Stomach (tissue), 19 donors: ENCODE results near the gene NOS3. TPM values are rescaled to one million over a fixed set of nuclear protein-coding genes. Genes with fewer than 3 reads are reported as not detected.
A peak's percentile ranks its signal among the peaks of the same experiment; 100 is the strongest.

Source experiments
- DNase-seq, 2 donors: peaks; one replicate each; pipeline versions ENCODE4 v3.0.0 to v3.0.0-alpha.2; 2013 to 2019
- H3K27ac ChIP-seq, 5 donors: fragments of 200-600 bp in 4 of 5; sonication (generic) in 4 of 5; one replicate each; pipeline ENCODE4 v1.5.1; 2013 to 2019; ENCODE audit warnings: mild to moderate bottlenecking in 1 of 5, moderate library complexity in 1 of 5
- H3K27me3 ChIP-seq, 3 donors: fragments of 200-600 bp; sonication (generic); one replicate each; pipeline ENCODE4 v1.5.1; 2017 to 2019; ENCODE audit warnings: mixed run types in 1 of 3
- H3K36me3 ChIP-seq, 4 donors: fragments of 200-600 bp; sonication (generic); 1 replicate in 3 of 4; 2 replicates in 1 of 4; pipeline ENCODE4 v1.5.1; 2016 to 2019
- H3K4me1 ChIP-seq, 4 donors: fragments of 200-600 bp; sonication (generic); one replicate each; pipeline ENCODE4 v1.5.1; 2016 to 2019
- H3K4me3 ChIP-seq, 4 donors: fragments of 200-600 bp; sonication (generic) in 3 of 4; one replicate each; pipeline ENCODE4 v1.5.1; 2016 to 2019; ENCODE audit warnings: mild to moderate bottlenecking in 1 of 4
- H3K9me3 ChIP-seq, 4 donors: fragments of 200-600 bp; sonication (generic); one replicate each; pipeline ENCODE4 v1.5.1; 2016 to 2019
- CTCF ChIP-seq, 7 experiments: fragments of 450-650 bp in 4 of 7; fragments of 200-600 bp in 3 of 7; sonication (generic) in 3 of 7; IDR thresholded peaks; one replicate each; pipeline ENCODE4 v1.5.1; 2016 to 2019; ENCODE audit warnings: antibody characterized with exemption in 7 of 7, control low read depth in 2 of 7, mild to moderate bottlenecking in 1 of 7
- EP300 ChIP-seq: sonication (generic); formaldehyde crosslinking; IDR thresholded peaks from one replicate; pipeline ENCODE4 v1.6.1; 2017; ENCODE audit warnings: antibody characterized with exemption
- POLR2A ChIP-seq, 4 donors: fragments of 450-650 bp; IDR thresholded peaks; one replicate each; pipeline ENCODE4 v1.6.1; 2016; ENCODE audit warnings: antibody characterized with exemption in 4 of 4, control low read depth in 2 of 4, mild to moderate bottlenecking in 1 of 4, moderate library complexity in 1 of 4
- POLR2AphosphoS5 ChIP-seq, 3 donors: sonication (generic); formaldehyde crosslinking; IDR thresholded peaks; one replicate each; pipeline ENCODE4 v1.6.1; 2016; ENCODE audit warnings: antibody characterized with exemption in 3 of 3
- WGBS, 5 donors: extraction: QIAGEN DNeasy Blood & Tissue Kit in 3 of 5; methylation state at CpG; one replicate each; pipeline versions ENCODE4 v1.1.5 to v1.1.7; 2013 to 2018; 5-methylcytosine and 5-hydroxymethylcytosine counted together
- intact Hi-C: fragments of 100-400 bp; cut with DNase I; formaldehyde crosslinking; loops from one replicate; pipeline ENCODE4 v1.15.1; 2023; ENCODE audit warnings: low total_unique reads
- long read RNA-seq, 10 donors: transcript quantifications; one replicate each; lab custom pipeline, GENCODE V29; 2026
- polyA plus RNA-seq, 3 donors: library from polyadenylated mRNA; stranded (reverse); fragments of 200-250 nt; gene quantifications; one replicate each; pipeline ENCODE4 v1.2.3, GENCODE V29; 2013
- total RNA-seq, 5 donors: library from RNA; depleted of rRNA; stranded (reverse); fragments of >200 nt; gene quantifications; one replicate each; pipeline versions ENCODE4 v1.1.0 to v1.2.3, GENCODE V29; 2014 to 2016
- donor health status: healthy with polysubstance abuse.
- donor health status: Bipolar disorder and iron deficiency.
- donor health status: healthy.

NOS3 gene
- total RNA-seq = 10 to 100 TPM in 3 of 5 donors, 1 to 10 TPM in 2; 6.2 to 45.1 (median 27.7) TPM
- polyA plus RNA-seq = 1 to 10 TPM; 2.5 to 5.3 (median 4.4) TPM
- long read RNA-seq, donor 1 = 0 reads
- long read RNA-seq, donor 2, partial matches to known transcripts = 0 of 1 reads
- long read RNA-seq, donor 2, other reads (novel, unspliced or antisense) = 0 of 1 reads
- long read RNA-seq, donor 3 = 0 reads
- long read RNA-seq, donor 4 = 0 reads
- long read RNA-seq, donor 5, partial matches to known transcripts = 0 of 2 reads
- long read RNA-seq, donor 5, other reads (novel, unspliced or antisense) = 0 of 2 reads
- long read RNA-seq, donor 6, partial matches to known transcripts = 0 of 2 reads
- long read RNA-seq, donor 6, other reads (novel, unspliced or antisense) = 0 of 2 reads
- long read RNA-seq, donor 7 = 0 reads
- long read RNA-seq, donor 8 = 0 reads
- long read RNA-seq, donor 9, partial matches to known transcripts = 0 of 1 reads
- long read RNA-seq, donor 9, other reads (novel, unspliced or antisense) = 0 of 1 reads
- long read RNA-seq, donor 10 = 0 reads

- Histone ChIP-seq H3K36me3 (no peaks in the 10 kb centered on the region), H3K4me3 (no peak within 1 kb of the TSS), H3K27ac (peak within 1 kb of the TSS in 2 of 5 donors; percentile 53 to 66), H3K9me3 (peaks cover 7 to 21% (median 14%) of the 10 kb centered on the region in 4 donors), H3K27me3 (peaks cover 0 to 29% (median 13%) of the 10 kb centered on the region in 3 donors), H3K4me1 (peaks cover 4 to 31% (median 21%) of the 10 kb centered on the region in 4 donors)
- DNase-seq = no peak
- no peak for TF ChIP-seq POLR2AphosphoS5 (IDR thresholded peaks at IDR 0.05)
- TF ChIP-seq CTCF (IDR thresholded peaks at IDR 0.05) = no peak
- TF ChIP-seq POLR2A (IDR thresholded peaks at IDR 0.05) = no peak
- 76 to 85% (median 82%) methylated on average over 12 of the region's 12 CpGs for WGBS, 5 donors
- intact Hi-C loops = no loop called here
Observed at GRCh38 chr7:150990416-150991186, at the start of gene NOS3. NOS3 (plus strand) TSS chr7:150991017; CDS start chr7:150993804, 2,787 bp downstream.

GRCh38 chr7:150941351-150942000 lies 49.3 kb upstream of the NOS3 start:
- intact Hi-C loops = no loop called here
- Histone ChIP-seq H3K4me3 (no peak overlapping the region), H3K27me3 (peaks cover 0 to 23% (median under 1%) of the 10 kb centered on the region in 3 donors), H3K4me1 (peaks cover 0 to 52% (median 31%) of the 10 kb centered on the region in 4 donors), H3K27ac (no peak overlapping the region), H3K36me3 (peaks cover 0 to 4% (median 0%) of the 10 kb centered on the region in 4 donors), H3K9me3 (no peaks in the 10 kb centered on the region)
- no peak for TF ChIP-seq POLR2AphosphoS5 (IDR thresholded peaks at IDR 0.05)
- TF ChIP-seq POLR2A (IDR thresholded peaks at IDR 0.05) = no peak
- TF ChIP-seq CTCF (IDR thresholded peaks at IDR 0.05) = no peak
- no peak for TF ChIP-seq EP300
- 86 to 92% (median 87%) methylated on average over 13 to 15 of the region's 15 CpGs for WGBS, 5 donors
- DNase-seq = no peak

GRCh38 chr7:150942001-150942590 lies 48.7 kb upstream of the NOS3 start:
- H3K4me3 ChIP-seq = no peak overlapping the region
- peak in 1 of 2 donors; percentile 59 for DNase-seq
- 10 to 35% (median 31%) methylated on average over 5 to 14 of the region's 14 CpGs for WGBS, 5 donors
- no peak for TF ChIP-seq POLR2AphosphoS5 (IDR thresholded peaks at IDR 0.05)
- no peak for TF ChIP-seq POLR2A (IDR thresholded peaks at IDR 0.05)
- no peak for TF ChIP-seq EP300
- TF ChIP-seq CTCF (IDR thresholded peaks at IDR 0.05) = no peak
- peak overlapping the region in 1 of 5 donors; percentile 0 for H3K27ac ChIP-seq
- peaks cover 0 to 4% (median 0%) of the 10 kb centered on the region in 4 donors for H3K36me3 ChIP-seq
- peaks cover 0 to 29% (median 7%) of the 10 kb centered on the region in 3 donors for H3K27me3 ChIP-seq
- peaks cover 0 to 58% (median 34%) of the 10 kb centered on the region in 4 donors for H3K4me1 ChIP-seq
- H3K9me3 ChIP-seq = no peaks in the 10 kb centered on the region
- intact Hi-C loops = no loop called here
